IPS-15b (cell line): ENCODE measurements around the gene ACAA2.

ENCODE experiments used
- H3K27me3 ChIP-seq: one replicate; pipeline ENCODE4 v1.6.1; 2013; ENCODE audit warnings: low read length; ENCODE audit not compliant: control insufficient read depth, insufficient read depth
- H3K36me3 ChIP-seq: one replicate; pipeline ENCODE4 v1.6.1; 2013; ENCODE audit warnings: low read length; ENCODE audit not compliant: control insufficient read depth, insufficient read depth
- H3K4me1 ChIP-seq: one replicate; pipeline ENCODE4 v1.6.1; 2013; ENCODE audit warnings: mild to moderate bottlenecking, low read length; ENCODE audit not compliant: control insufficient read depth, insufficient read depth
- H3K4me3 ChIP-seq: one replicate; pipeline ENCODE4 v1.5.1; 2013; ENCODE audit warnings: low read depth, low read length
- H3K9ac ChIP-seq: one replicate; pipeline ENCODE4 v1.6.1; 2013; ENCODE audit warnings: low read depth, mild to moderate bottlenecking, low read length
- H3K9me3 ChIP-seq: one replicate; pipeline ENCODE4 v1.6.1; 2013; ENCODE audit warnings: mild to moderate bottlenecking, low read length; ENCODE audit not compliant: control insufficient read depth, insufficient read depth

Gene ACAA2

GRCh38 chr18:49853011-49853410, 39.7 kb upstream of the ACAA2 start:
- H3K27me3 ChIP-seq = no peaks in the 10 kb centered on the region

GRCh38 chr18:49851624-49852023, 38.3 kb upstream of the ACAA2 start:
- no peaks in the 10 kb centered on the region for H3K27me3 ChIP-seq
- no peaks in the 10 kb centered on the region for H3K36me3 ChIP-seq
- H3K9ac ChIP-seq = no peak overlapping the region
- no peaks in the 10 kb centered on the region for H3K9me3 ChIP-seq
- H3K4me1 ChIP-seq = peaks cover 4% of the 10 kb centered on the region
- no peak overlapping the region for H3K4me3 ChIP-seq

More at GRCh38 chr18:49853011-49853410, 39.7 kb upstream of the ACAA2 start:
- no peak overlapping the region for H3K4me3 ChIP-seq
- no peaks in the 10 kb centered on the region for H3K9me3 ChIP-seq
- no peaks in the 10 kb centered on the region for H3K36me3 ChIP-seq
- peaks cover 4% of the 10 kb centered on the region for H3K4me1 ChIP-seq
- no peak overlapping the region for H3K9ac ChIP-seq

- Histone ChIP-seq H3K4me1 (peaks cover 10% of the 10 kb centered on the region), H3K9ac (no peak overlapping the region), H3K36me3 (no peaks in the 10 kb centered on the region), H3K4me3 (no peak overlapping the region), H3K9me3 (no peaks in the 10 kb centered on the region), H3K27me3 (no peaks in the 10 kb centered on the region)
Measured at GRCh38 chr18:49850636-49851035, 37.3 kb upstream of the ACAA2 start.

- Histone ChIP-seq H3K27me3 (no peaks in the 10 kb centered on the region), H3K4me1 (peaks cover 10% of the 10 kb centered on the region), H3K9ac (no peak overlapping the region), H3K4me3 (no peak overlapping the region), H3K9me3 (no peaks in the 10 kb centered on the region), H3K36me3 (no peaks in the 10 kb centered on the region)
Measured at GRCh38 chr18:49849331-49850217, 36.2 kb upstream of the ACAA2 start.

- Histone ChIP-seq H3K36me3 (no peaks in the 10 kb centered on the region), H3K4me3 (no peak overlapping the region), H3K27me3 (no peaks in the 10 kb centered on the region), H3K9ac (no peak overlapping the region), H3K4me1 (peaks cover 10% of the 10 kb centered on the region), H3K9me3 (no peaks in the 10 kb centered on the region)
Measured at GRCh38 chr18:49848115-49848514, 34.8 kb upstream of the ACAA2 start.

- Histone ChIP-seq H3K9ac (no peak overlapping the region), H3K4me3 (no peak overlapping the region), H3K4me1 (peaks cover 10% of the 10 kb centered on the region), H3K9me3 (no peaks in the 10 kb centered on the region), H3K36me3 (no peaks in the 10 kb centered on the region), H3K27me3 (no peaks in the 10 kb centered on the region)
Measured at GRCh38 chr18:49847524-49847923, 34.2 kb upstream of the ACAA2 start.

- H3K9me3 ChIP-seq = no peaks in the 10 kb centered on the region
- H3K4me1 ChIP-seq = peaks cover 10% of the 10 kb centered on the region
- H3K27me3 ChIP-seq = no peaks in the 10 kb centered on the region
- no peaks in the 10 kb centered on the region for H3K36me3 ChIP-seq
- H3K4me3 ChIP-seq = no peak overlapping the region
- H3K9ac ChIP-seq = no peak overlapping the region
Measured at GRCh38 chr18:49846718-49847470, 33.6 kb upstream of the ACAA2 start.

GRCh38 chr18:49846361-49846662, 33.0 kb upstream of the ACAA2 start:
- Histone ChIP-seq H3K9me3 (no peaks in the 10 kb centered on the region), H3K4me3 (no peak overlapping the region), H3K36me3 (no peaks in the 10 kb centered on the region), H3K4me1 (peaks cover 10% of the 10 kb centered on the region), H3K27me3 (no peaks in the 10 kb centered on the region), H3K9ac (no peak overlapping the region)

- no peak overlapping the region for H3K4me3 ChIP-seq
- no peaks in the 10 kb centered on the region for H3K9me3 ChIP-seq
Measured at GRCh38 chr18:49845629-49846360, 32.5 kb upstream of the ACAA2 start.

GRCh38 chr18:49844903-49845302, 31.6 kb upstream of the ACAA2 start:
- Histone ChIP-seq H3K4me3 (no peak overlapping the region), H3K36me3 (no peaks in the 10 kb centered on the region), H3K9me3 (no peaks in the 10 kb centered on the region), H3K9ac (no peak overlapping the region), H3K4me1 (peaks cover 10% of the 10 kb centered on the region), H3K27me3 (no peaks in the 10 kb centered on the region)

More at GRCh38 chr18:49845629-49846360, 32.5 kb upstream of the ACAA2 start:
- no peaks in the 10 kb centered on the region for H3K27me3 ChIP-seq
- peaks cover 10% of the 10 kb centered on the region for H3K4me1 ChIP-seq
- no peaks in the 10 kb centered on the region for H3K36me3 ChIP-seq
- H3K9ac ChIP-seq = peak overlapping the region; percentile 24

- Histone ChIP-seq H3K27me3 (no peaks in the 10 kb centered on the region), H3K9ac (no peak overlapping the region), H3K36me3 (no peaks in the 10 kb centered on the region), H3K9me3 (no peaks in the 10 kb centered on the region), H3K4me3 (no peak overlapping the region), H3K4me1 (peaks cover 6% of the 10 kb centered on the region)
Measured at GRCh38 chr18:49843778-49844625, 30.7 kb upstream of the ACAA2 start.
